Upper lobe of left lung (tissue), 4 donors: Measurements from ENCODE around the gene SUPT5H.

Experiments used
- CTCF ChIP-seq, 6 experiments: fragments of 450-650 bp in 4 of 6; fragments of 200-600 bp in 2 of 6; sonication (generic) in 2 of 6; IDR thresholded peaks; one replicate each; pipeline ENCODE4 v1.5.1; 2016 to 2019; ENCODE audit warnings: antibody characterized with exemption in 6 of 6
- POLR2A ChIP-seq, 4 donors: fragments of 450-650 bp; IDR thresholded peaks; one replicate each; pipeline ENCODE4 v1.5.1; 2016 to 2017; ENCODE audit warnings: antibody characterized with exemption in 4 of 4, mild to moderate bottlenecking in 2 of 4
- POLR2AphosphoS5 ChIP-seq, 2 donors: sonication (generic); formaldehyde crosslinking; IDR thresholded peaks; one replicate each; pipeline ENCODE4 v1.5.1; 2017; ENCODE audit warnings: antibody characterized with exemption in 2 of 2

GRCh38 chr19:39416152-39417120 is 28.9 kb upstream of the SUPT5H start:
- TF ChIP-seq CTCF (IDR thresholded peaks at IDR 0.05) (no peak), POLR2A (IDR thresholded peaks at IDR 0.05) (no peak), POLR2AphosphoS5 (IDR thresholded peaks at IDR 0.05) (no peak)
